ENCODE data around the gene LMTK2.

DNA sequence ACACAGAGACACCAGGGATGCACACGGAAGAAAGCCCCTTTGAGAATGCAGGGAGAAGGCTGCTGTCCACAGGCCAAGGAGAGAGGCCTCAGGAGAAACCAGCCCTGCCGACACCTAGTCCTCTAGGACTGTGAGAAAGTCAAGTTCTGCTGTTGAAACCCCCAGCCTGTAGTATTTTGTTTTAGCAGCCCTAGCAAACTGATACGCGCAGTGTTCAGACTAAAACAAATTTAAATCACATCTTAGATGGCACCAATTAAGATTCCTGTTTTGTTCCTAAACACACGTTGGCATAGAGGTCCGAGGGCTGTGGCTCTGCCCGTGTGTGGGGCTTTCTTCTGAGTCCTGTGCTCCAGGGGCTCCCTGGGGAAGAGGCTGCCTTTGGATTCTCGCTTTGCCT is 21.7 kb downstream of the LMTK2 start:
- TF ChIP-seq CTCF (IDR thresholded peaks at IDR 0.05) (no peak), POLR2A (IDR thresholded peaks at IDR 0.05) (no peak), POLR2AphosphoS5 (IDR thresholded peaks at IDR 0.05) (no peak), EP300 (IDR thresholded peaks at IDR 0.05) (no peak)

Measured in sigmoid colon (tissue), 4 donors.